ENCODE results near the gene GMDS.

DNA sequence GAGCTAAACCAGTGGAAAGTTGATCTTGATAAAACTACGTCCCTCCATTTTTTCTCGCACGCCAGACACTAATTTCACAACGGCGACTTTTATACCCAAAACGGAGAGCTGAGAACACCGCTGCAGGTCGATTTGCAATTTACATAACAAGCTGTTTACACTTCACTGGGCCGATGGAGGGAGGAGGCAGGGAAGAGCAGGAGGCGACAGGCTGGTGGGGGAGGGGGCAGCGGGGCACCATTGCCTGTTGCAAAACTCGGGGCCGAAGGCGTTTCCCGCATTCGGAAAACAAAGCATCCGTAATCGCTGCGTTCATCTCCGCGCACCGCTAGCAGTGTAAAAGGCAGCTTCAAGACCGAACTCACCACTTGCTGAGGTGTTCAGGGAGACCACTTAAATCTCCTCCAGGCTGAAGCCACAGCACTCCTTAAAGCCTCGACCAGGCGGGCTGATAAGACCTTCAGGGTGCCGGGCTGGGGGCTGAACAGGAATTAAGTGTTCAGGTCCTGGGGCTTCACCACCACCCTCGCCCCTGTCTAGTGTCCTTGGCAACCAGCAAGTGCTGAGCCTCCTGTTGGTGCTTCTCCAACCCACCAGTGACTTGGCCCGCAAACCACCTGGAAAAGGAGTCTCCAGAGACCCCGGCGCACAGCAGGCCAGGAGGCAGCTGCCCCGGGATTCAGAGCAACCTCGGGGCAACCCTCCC lies 637.7 kb downstream of the GMDS start:
- TF ChIP-seq TCF7L2 (IDR thresholded peaks at IDR 0.05; ENCODE audit: low read depth, low read length) (no peak), EED (CRISPR knock-in tag; IDR thresholded peaks at IDR 0.05) (no peak), DRAP1 (CRISPR knock-in tag; IDR thresholded peaks at IDR 0.05) (no peak), ZKSCAN1 (IDR thresholded peaks at IDR 0.05; ENCODE audit: low read length) (no peak), NR1H2 (CRISPR knock-in tag; IDR thresholded peaks at IDR 0.05; ENCODE audit: borderline replicate concordance, low read depth) (no peak)
